Loucy (cell line): ENCODE results near the gene RFX3.

ENCODE experiments used
- H2AFZ ChIP-seq: fragments of 200-600 bp; sonication (generic); 2 replicates; pipeline ENCODE4 v1.6.0; 2016; ENCODE audit warnings: antibody characterized with exemption, mild to moderate bottlenecking, low read length, moderate library complexity
- H3F3A ChIP-seq: fragments of 200-600 bp; 2 replicates; pipeline ENCODE4 v1.6.0; 2016; ENCODE audit warnings: antibody characterized with exemption, low read depth, mild to moderate bottlenecking
- H3K27me3 ChIP-seq: fragments of 200-600 bp; sonication (generic); 2 replicates; pipeline ENCODE4 v1.6.1; 2014; ENCODE audit warnings: low read length, mild to moderate bottlenecking; ENCODE audit not compliant: insufficient read depth, poor library complexity, severe bottlenecking
- H3K36me3 ChIP-seq: fragments of 200-600 bp; sonication (generic); 2 replicates; pipeline ENCODE4 v1.6.1; 2016; ENCODE audit warnings: low read length; ENCODE audit not compliant: insufficient read depth
- H3K4me1 ChIP-seq: fragments of 200-600 bp; sonication (generic); 2 replicates; pipeline ENCODE4 v1.5.1; 2014; ENCODE audit warnings: low read length, mild to moderate bottlenecking; ENCODE audit not compliant: insufficient read depth, poor library complexity, severe bottlenecking
- H3K4me2 ChIP-seq: fragments of 200-600 bp; sonication (generic); 2 replicates; pipeline ENCODE4 v1.6.0; 2014; ENCODE audit warnings: antibody characterized with exemption, low read length, low read depth, mild to moderate bottlenecking; ENCODE audit not compliant: poor library complexity, severe bottlenecking
- H3K4me3 ChIP-seq: fragments of 200-600 bp; sonication (generic); 2 replicates; pipeline ENCODE4 v1.5.1; 2014; ENCODE audit warnings: low read length, mild to moderate bottlenecking, mixed read lengths; ENCODE audit not compliant: poor library complexity, severe bottlenecking
- H3K79me2 ChIP-seq: fragments of 200-600 bp; sonication (generic); 2 replicates; pipeline ENCODE4 v1.6.1; 2014; ENCODE audit warnings: low read length; ENCODE audit not compliant: insufficient read depth
- H3K9ac ChIP-seq: fragments of 200-600 bp; sonication (generic); 2 replicates; pipeline ENCODE4 v1.6.0; 2014; ENCODE audit warnings: mild to moderate bottlenecking, low read depth, low read length, moderate library complexity; ENCODE audit not compliant: poor library complexity, severe bottlenecking
- H3K9me2 ChIP-seq: fragments of 200-600 bp; sonication (generic); replicated peaks from 2 replicates; pipeline ENCODE4 v1.6.1; 2016; ENCODE audit warnings: low read depth, low read length, mixed read lengths
- H3K9me3 ChIP-seq: fragments of 200-600 bp; sonication (generic); 2 replicates; pipeline ENCODE4 v1.6.1; 2014; ENCODE audit warnings: mild to moderate bottlenecking, antibody characterized with exemption, low read length, low read depth; ENCODE audit not compliant: insufficient read depth
- H4K20me1 ChIP-seq: fragments of 200-600 bp; sonication (generic); 2 replicates; pipeline ENCODE4 v1.6.0; 2014; ENCODE audit warnings: antibody characterized with exemption, low read length, mild to moderate bottlenecking; ENCODE audit not compliant: insufficient read depth, poor library complexity, severe bottlenecking
- CTCF ChIP-seq: fragments of 200-600 bp; sonication (generic); conservative IDR thresholded peaks from 2 replicates; pipeline ENCODE4 v1.5.1; 2014; ENCODE audit warnings: mild to moderate bottlenecking, antibody characterized with exemption, low read length
- EZH2phosphoT487 ChIP-seq: fragments of 200-600 bp; IDR thresholded peaks from 2 replicates; pipeline ENCODE4 v1.6.1; 2018; ENCODE audit warnings: antibody characterized with exemption, mild to moderate bottlenecking, moderate library complexity, borderline replicate concordance

RFX3 gene

GRCh38 chr9:3359778-3360177 lies 166.0 kb downstream of the RFX3 start:
- H3K9me3 ChIP-seq: 0 out of 2 replicates have a peak, but pooled peaks cover 5% of the 10 kb centered on the region
- no peaks in the 10 kb centered on the region for H4K20me1 ChIP-seq
- H3K79me2 ChIP-seq: no peaks in the 10 kb centered on the region
- no peaks in the 10 kb centered on the region for H3K27me3 ChIP-seq
- H3K9ac ChIP-seq: no peak overlapping the region
- no peaks in the 10 kb centered on the region for H3F3A ChIP-seq
- H3K36me3 ChIP-seq: no peaks in the 10 kb centered on the region
- no peaks in the 10 kb centered on the region for H3K9me2 ChIP-seq
- no peaks in the 10 kb centered on the region for H3K4me1 ChIP-seq
- no peak for TF ChIP-seq EZH2phosphoT487
- H3K4me2 ChIP-seq: no peak overlapping the region
- H3K4me3 ChIP-seq: no peak overlapping the region
- H2AFZ ChIP-seq: no peak overlapping the region

GRCh38 chr9:3359048-3359692 lies 166.6 kb downstream of the RFX3 start:
- H3K9me2 ChIP-seq: no peaks in the 10 kb centered on the region
- 0 out of 2 replicates have a peak, but pooled peaks cover 5% of the 10 kb centered on the region for H3K9me3 ChIP-seq
- H4K20me1 ChIP-seq: no peaks in the 10 kb centered on the region
- H3F3A ChIP-seq: no peaks in the 10 kb centered on the region
- H3K79me2 ChIP-seq: no peaks in the 10 kb centered on the region
- no peaks in the 10 kb centered on the region for H3K36me3 ChIP-seq
- H3K4me3 ChIP-seq: no peak overlapping the region
- no peaks in the 10 kb centered on the region for H3K4me1 ChIP-seq
- H3K27me3 ChIP-seq: no peaks in the 10 kb centered on the region
- no peak overlapping the region for H3K9ac ChIP-seq
- TF ChIP-seq EZH2phosphoT487 (no peak), CTCF (no peak)
- no peak overlapping the region for H3K4me2 ChIP-seq
- no peak overlapping the region for H2AFZ ChIP-seq

GRCh38 chr9:3348169-3348568 lies 177.6 kb downstream of the RFX3 start:
- no peak overlapping the region for H2AFZ ChIP-seq
- H3K4me2 ChIP-seq: no peak overlapping the region
- no peak for TF ChIP-seq EZH2phosphoT487
- TF ChIP-seq CTCF: no peak
- no peak overlapping the region for H3K4me3 ChIP-seq
- no peaks in the 10 kb centered on the region for H4K20me1 ChIP-seq
- H3K4me1 ChIP-seq: no peaks in the 10 kb centered on the region
- no peaks in the 10 kb centered on the region; the same call in 1 of the 2 replicates for H3K36me3 ChIP-seq
- no peaks in the 10 kb centered on the region for H3K9me2 ChIP-seq
- H3K9me3 ChIP-seq: 0 out of 2 replicates have a peak, but pooled peaks cover 5% of the 10 kb centered on the region
- no peaks in the 10 kb centered on the region for H3F3A ChIP-seq
- no peaks in the 10 kb centered on the region for H3K27me3 ChIP-seq
- no peak overlapping the region for H3K9ac ChIP-seq
- H3K79me2 ChIP-seq: no peaks in the 10 kb centered on the region

GRCh38 chr9:3346549-3346948 lies 179.3 kb downstream of the RFX3 start:
- no peak overlapping the region for H3K9ac ChIP-seq
- H3K4me3 ChIP-seq: no peak overlapping the region
- H3K36me3 ChIP-seq: no peaks in the 10 kb centered on the region
- H3K4me2 ChIP-seq: no peak overlapping the region
- H3K9me3 ChIP-seq: 0 out of 2 replicates have a peak, but pooled peaks cover 5% of the 10 kb centered on the region
- H3K27me3 ChIP-seq: no peaks in the 10 kb centered on the region
- no peak for TF ChIP-seq CTCF
- no peak for TF ChIP-seq EZH2phosphoT487
- no peaks in the 10 kb centered on the region for H4K20me1 ChIP-seq
- H3K9me2 ChIP-seq: no peaks in the 10 kb centered on the region
- peaks cover 4% of the 10 kb centered on the region for H3K4me1 ChIP-seq
- H3F3A ChIP-seq: peaks cover 4% of the 10 kb centered on the region; the same call in 1 of the 2 replicates
- no peak overlapping the region for H2AFZ ChIP-seq
- H3K79me2 ChIP-seq: no peaks in the 10 kb centered on the region
